Measurements from ENCODE around the gene HPS3. TPM values are rescaled to one million over a fixed set of nuclear protein-coding genes. Genes with fewer than 3 reads are reported as not detected.
A peak's percentile ranks its signal among the peaks of the same experiment; 100 is the strongest.

HPS3 gene
- polyA plus RNA-seq, 1 donor from 2014 or later = 44.8 TPM

DNA sequence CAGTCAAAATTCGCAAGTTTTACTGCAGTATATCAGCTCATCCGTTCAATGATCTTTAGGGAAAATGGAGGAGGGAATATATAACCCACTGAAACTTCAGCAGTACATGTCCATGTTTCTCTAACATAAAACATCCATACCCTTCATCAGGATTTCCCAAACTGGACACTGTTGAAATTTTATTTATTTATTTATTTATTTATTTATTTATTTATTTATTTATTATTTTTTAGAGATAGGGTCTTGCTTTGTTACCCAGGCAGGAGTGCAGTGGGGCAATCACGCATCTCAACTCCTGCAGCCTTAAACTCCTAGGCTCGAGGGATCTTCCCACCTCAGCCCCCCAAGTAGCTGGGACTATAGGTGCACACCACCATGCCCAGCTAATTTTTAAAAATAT lies 28.3 kb upstream of the HPS3 start:
- Mint-ChIP-seq H3K36me3 (peaks cover 5% of the 10 kb centered on the region), H3K9me3 (peaks cover 0 to 10% (median 0%) of the 10 kb centered on the region in 3 donors), H3K4me1 (peaks cover 0 to 2% (median 0%) of the 10 kb centered on the region in 3 donors), H3K27me3 (no peaks in the 10 kb centered on the region), H3K4me3 (no peak overlapping the region), H3K27ac (no peak overlapping the region)

DNA sequence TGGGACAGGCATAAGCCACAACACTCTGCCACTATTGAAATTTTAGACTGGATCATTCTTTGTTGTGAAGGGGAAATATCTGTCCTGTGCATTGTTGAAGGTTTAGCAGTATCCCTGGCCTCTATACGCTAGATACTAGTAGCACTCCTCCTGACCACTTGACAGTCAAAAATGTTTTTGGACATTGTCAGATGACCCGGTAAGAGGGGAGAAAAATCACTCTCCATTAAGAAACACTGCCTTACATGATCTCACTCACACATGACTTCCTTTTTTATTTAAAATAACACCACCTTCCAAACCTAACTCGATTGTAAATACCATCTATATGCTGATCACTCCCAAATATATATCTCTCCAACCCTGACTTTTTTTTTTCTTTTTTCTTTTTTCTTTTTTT lies 27.8 kb upstream of the HPS3 start:
- H3K4me1 Mint-ChIP-seq = no peaks in the 10 kb centered on the region
- H3K27me3 Mint-ChIP-seq = no peaks in the 10 kb centered on the region
- H3K9me3 Mint-ChIP-seq = peaks cover 0 to 15% (median 0%) of the 10 kb centered on the region in 3 donors
- no peak overlapping the region for H3K27ac Mint-ChIP-seq
- H3K36me3 Mint-ChIP-seq = peaks cover 5% of the 10 kb centered on the region
- H3K4me3 Mint-ChIP-seq = no peak overlapping the region

DNA sequence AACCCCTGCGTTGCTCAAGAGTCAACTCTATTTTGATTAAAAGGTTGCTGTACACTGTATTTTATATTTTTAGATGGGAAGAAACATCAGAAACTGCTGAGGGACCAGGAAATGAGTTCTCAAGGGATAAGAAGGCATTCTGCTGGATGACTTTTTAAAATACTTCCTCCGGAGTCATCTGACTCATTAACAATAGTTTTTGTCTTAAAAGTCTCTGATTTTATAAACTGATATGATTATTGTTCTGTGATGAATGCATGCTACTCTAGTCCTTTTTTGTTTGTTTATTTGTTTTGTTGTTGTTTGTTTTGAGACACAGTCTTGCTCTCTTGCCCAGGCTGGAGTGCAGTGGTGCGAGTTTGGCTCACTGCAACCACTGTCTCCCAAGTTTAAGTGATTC lies 25.0 kb upstream of the HPS3 start:
- H3K27me3 Mint-ChIP-seq = no peaks in the 10 kb centered on the region
- no peak overlapping the region for H3K4me3 Mint-ChIP-seq
- no peak overlapping the region for H3K27ac Mint-ChIP-seq
- no peaks in the 10 kb centered on the region for H3K4me1 Mint-ChIP-seq
- peaks cover 5% of the 10 kb centered on the region for H3K36me3 Mint-ChIP-seq
- peaks cover 0 to 16% (median 0%) of the 10 kb centered on the region in 3 donors for H3K9me3 Mint-ChIP-seq

DNA sequence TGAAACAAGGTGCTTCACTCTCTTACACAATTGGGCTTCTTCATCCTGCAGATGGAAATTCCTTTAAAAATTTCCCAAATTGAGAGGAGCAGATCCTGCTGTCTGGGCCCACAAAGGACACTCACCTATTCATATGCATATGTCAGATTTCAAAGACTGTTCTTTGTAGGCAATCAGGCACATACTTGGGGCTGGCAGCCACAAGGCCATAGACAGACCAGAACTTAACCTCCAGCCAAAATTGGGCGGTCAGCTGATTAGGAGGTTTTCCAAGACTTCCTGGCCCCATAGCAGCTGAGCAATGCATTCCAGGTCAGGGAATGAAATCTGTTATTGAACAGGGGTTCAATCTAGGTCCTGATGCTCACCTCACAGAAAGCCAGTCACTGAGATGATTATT lies 15.0 kb upstream of the HPS3 start:
- Mint-ChIP-seq H3K9me3 (peaks cover 2 to 7% (median 3%) of the 10 kb centered on the region in 3 donors), H3K36me3 (peaks cover 3% of the 10 kb centered on the region), H3K4me3 (no peak overlapping the region)

DNA sequence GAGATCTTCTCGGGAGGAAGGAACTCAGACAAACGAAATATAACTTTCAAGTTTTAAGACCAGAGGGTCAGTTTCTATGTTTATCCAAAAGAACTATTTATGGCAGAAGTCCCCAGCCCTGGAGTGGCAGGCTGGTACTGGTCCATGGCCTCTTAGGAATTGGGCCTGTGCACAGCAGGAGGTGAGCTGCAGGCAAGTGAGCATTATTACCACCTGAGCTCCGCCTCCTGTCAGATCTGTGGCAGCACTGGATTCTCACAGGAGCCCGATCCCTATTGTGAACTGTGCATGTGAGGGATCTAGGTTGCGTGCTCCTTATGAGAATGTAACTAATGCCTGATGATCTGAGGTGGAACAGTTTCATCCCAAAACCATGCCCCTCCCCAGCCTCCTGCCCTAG lies 14.3 kb upstream of the HPS3 start:
- Mint-ChIP-seq H3K4me3 (no peak overlapping the region), H3K9me3 (peaks cover 2 to 4% (median 2%) of the 10 kb centered on the region in 3 donors), H3K4me1 (no peaks in the 10 kb centered on the region), H3K27ac (no peak overlapping the region), H3K36me3 (peaks cover 3% of the 10 kb centered on the region), H3K27me3 (peaks cover 4% of the 10 kb centered on the region)

More for the DNA sequence above, 15.0 kb upstream of the HPS3 start:
- no peak overlapping the region for H3K27ac Mint-ChIP-seq
- peaks cover 4% of the 10 kb centered on the region for H3K27me3 Mint-ChIP-seq
- H3K4me1 Mint-ChIP-seq = no peaks in the 10 kb centered on the region

DNA sequence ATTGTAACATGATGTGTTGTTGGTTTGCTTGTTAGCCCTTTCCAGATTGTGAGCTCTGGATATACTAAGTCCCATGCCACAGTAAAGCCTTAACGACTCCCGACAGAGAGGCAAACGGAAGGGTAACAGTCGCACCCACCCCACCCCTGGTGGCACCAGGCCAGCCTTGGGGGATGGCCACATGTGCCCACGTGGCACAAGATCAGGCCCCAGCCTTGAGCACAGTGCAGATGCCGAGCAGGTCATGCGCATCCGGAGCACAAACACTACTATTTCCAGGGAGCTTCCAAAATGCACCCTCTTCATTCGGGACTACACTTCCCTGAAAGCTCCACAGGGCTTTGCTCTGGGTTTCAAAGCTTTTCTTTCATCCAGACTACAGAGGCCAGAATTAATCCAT lies 10.7 kb upstream of the HPS3 start:
- Mint-ChIP-seq H3K27ac (no peak overlapping the region), H3K36me3 (peaks cover 3% of the 10 kb centered on the region), H3K4me1 (peaks cover 5% of the 10 kb centered on the region in 3 donors), H3K4me3 (no peak overlapping the region), H3K9me3 (no peaks in the 10 kb centered on the region), H3K27me3 (no peaks in the 10 kb centered on the region)

DNA sequence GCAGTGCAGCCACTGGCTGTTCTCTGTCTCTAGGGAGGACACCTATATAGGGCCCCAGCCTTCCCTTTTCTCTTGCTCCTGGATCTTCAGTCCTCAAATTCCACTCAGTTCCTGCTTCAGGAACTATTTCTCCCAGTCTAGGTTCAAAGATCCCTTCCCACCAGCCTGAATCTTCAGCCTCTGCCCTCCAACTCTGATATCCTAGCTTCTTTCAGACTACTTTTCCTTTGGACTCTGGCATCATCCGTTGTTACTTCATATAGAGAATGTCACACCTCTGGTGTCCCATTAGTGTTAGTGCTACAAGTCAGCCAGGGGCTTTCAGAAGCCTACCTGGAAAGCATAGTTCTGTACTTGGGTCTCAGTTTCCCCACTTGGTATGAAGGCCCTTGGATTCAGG lies 10.0 kb upstream of the HPS3 start:
- Mint-ChIP-seq H3K27ac (no peak overlapping the region), H3K9me3 (no peaks in the 10 kb centered on the region), H3K4me3 (no peak overlapping the region), H3K4me1 (peaks cover 5% of the 10 kb centered on the region in 3 donors), H3K36me3 (peaks cover 2% of the 10 kb centered on the region), H3K27me3 (no peaks in the 10 kb centered on the region)

DNA sequence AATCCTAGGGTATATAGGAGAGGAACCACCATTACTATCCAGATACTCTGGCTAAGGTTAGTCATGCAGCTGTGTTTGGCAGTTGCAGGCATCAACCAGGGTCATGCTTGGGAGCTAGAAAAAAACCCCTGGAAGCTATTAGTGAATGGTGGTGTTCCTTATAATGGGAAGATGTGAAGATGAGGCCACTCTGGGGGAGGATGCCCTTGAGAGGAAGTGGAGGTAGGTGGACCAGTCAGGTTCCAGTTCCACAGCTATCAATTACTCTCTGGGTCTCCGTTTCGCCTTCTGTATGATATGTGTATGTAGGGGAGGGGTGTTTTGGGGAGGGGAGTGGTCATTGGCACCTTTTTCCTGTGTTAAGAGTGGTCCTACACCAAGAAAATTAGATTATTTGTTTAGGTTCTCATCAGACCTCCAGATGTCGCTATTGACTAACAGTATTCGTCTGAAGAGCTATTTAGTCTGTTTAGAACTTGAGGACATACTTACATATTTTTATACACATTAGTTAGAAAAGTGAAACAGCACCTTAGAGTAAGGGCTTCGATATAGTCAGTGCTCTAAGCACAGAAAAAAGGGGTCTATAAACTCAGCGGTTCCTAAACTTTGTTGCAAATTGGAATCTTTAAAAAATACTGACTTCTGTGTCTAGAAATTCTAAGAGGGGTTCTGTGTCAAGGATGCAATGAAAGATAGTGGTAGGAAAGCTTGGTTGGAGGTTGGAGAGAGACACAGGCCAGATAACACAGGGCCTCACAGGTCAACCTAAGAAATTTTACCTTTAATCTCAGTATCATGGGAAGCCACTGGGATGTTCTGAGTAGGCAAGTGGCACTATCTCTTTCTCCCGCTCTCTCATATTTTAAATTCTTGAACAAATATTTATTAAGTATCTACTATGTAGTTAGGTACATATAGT lies 9.1 kb upstream of the HPS3 start:
- no peaks in the 10 kb centered on the region for H3K27me3 Mint-ChIP-seq
- peaks cover 2% of the 10 kb centered on the region for H3K36me3 Mint-ChIP-seq
- peaks cover 5 to 6% (median 5%) of the 10 kb centered on the region in 3 donors for H3K4me1 Mint-ChIP-seq
- no peaks in the 10 kb centered on the region for H3K9me3 Mint-ChIP-seq
- H3K27ac Mint-ChIP-seq = peak overlapping the region in 1 of 3 donors; percentile 31
- H3K4me3 Mint-ChIP-seq = peak overlapping the region in 1 of 4 donors; percentile 27

DNA sequence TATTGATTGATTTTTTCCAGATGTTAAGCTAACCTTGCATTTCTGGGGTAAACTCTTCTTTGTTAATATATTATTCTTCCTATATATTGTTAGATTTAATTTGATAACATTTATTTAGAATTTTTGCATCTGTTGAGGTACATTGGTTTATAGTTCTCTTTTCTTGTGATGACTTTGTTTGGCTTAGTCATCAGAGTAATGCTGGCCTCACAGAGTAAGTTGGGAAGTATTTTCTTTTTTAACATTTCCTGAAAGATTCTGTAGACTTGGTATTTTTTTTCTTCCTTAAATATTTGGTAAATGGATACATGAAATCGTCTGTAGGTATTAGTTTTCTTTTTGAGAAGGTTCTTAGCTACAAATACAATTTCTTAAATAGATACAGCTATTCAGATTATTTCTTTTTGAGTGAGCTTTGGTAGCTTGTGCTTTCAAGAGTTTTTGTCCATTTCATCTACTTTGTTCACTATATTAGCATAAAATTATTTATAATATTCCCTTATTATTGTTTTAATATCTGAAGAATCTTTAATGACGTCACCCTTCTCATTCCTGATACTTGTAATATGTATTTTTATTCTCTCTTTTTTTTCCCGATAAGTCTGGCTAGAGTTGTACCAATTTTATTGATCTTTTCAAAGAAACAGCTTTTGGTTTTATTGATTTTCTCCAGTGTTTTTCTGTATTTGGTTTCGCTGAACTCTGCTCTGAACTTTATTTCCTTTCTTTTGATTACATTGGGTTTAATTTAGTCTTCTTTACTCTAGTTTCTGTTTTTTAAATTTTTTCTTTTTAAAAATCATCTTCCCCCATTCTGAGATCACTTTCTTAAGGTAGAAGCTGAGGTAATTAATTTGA lies 6.5 kb upstream of the HPS3 start:
- H3K27ac Mint-ChIP-seq = no peak overlapping the region
- no peaks in the 10 kb centered on the region for H3K27me3 Mint-ChIP-seq
- no peak overlapping the region for H3K4me3 Mint-ChIP-seq
- no peaks in the 10 kb centered on the region for H3K36me3 Mint-ChIP-seq
- peaks cover 5 to 6% (median 5%) of the 10 kb centered on the region in 3 donors for H3K4me1 Mint-ChIP-seq
- no peaks in the 10 kb centered on the region for H3K9me3 Mint-ChIP-seq

DNA sequence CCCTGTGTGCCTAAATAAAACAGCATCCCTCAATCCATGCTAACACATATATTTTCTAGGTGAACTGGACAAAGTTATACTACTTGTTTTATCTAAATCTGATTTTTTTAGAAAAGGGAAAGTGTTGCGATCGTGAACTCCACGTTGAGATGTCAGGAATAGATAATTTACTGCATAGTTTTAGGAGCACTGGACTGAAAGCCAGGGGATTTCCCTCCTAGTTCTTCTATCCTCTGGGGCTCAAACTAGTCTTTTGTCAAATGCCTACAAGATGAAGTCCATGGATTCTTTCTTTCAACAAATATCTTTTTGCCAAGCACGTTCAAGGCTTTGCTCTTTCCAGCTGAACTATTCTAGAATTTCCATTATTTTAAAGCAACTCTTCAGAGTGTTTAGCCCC lies 617 bp upstream of the HPS3 start:
- Mint-ChIP-seq H3K27ac (peak overlapping the region; percentile 92 to 99 (median 97)), H3K4me1 (peaks cover 27 to 42% (median 41%) of the 10 kb centered on the region in 3 donors), H3K27me3 (no peaks in the 10 kb centered on the region), H3K9me3 (no peaks in the 10 kb centered on the region), H3K36me3 (no peaks in the 10 kb centered on the region), H3K4me3 (peak overlapping the region; percentile 97 to 99 (median 97))

DNA sequence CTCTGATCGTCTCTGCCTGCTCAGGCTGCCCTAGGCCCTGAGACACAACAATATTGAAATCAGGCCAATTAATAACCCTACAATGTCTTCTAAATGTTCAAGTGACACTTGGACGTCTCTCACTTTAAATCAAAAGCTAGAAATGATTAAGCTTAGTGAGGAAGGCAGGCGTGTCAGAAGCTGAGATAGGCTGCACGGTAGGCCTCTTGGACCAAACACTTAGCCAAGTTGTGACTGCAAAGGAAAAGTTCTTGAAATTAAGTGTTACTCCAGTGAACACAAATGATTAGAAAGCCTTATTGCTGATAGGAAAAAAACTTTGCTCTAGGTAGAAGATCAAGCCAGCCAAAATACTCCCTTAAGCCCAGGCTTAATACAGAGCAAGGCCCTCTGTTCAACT lies 2.2 kb downstream of the HPS3 start:
- Mint-ChIP-seq H3K9me3 (no peaks in the 10 kb centered on the region), H3K36me3 (no peaks in the 10 kb centered on the region), H3K27ac (peak overlapping the region; percentile 21 to 92 (median 21)), H3K4me3 (peak overlapping the region; percentile 97 to 99 (median 97)), H3K27me3 (no peaks in the 10 kb centered on the region), H3K4me1 (peaks cover 34 to 55% (median 49%) of the 10 kb centered on the region in 3 donors)

DNA sequence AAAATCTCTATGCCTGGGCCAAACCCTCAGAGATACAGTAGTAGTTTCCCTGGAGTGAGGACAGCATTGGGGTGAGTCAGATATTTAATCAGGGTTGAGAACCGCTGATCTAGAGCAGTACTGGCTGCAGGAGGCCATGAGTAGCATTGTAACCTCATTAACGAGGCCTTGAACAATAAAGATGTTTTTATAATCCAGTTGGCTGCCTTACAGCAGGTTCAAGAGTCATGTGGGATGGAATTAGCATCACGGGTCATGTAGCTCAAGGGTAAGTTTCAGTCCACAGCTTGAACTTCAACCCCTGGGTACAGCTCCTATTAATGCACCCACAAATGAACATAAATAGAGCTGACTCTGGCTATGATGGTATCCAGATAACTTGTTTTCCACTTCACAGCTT lies 5.1 kb downstream of the HPS3 start:
- Mint-ChIP-seq H3K4me1 (peaks cover 38 to 59% (median 51%) of the 10 kb centered on the region in 3 donors), H3K27me3 (no peaks in the 10 kb centered on the region), H3K9me3 (no peaks in the 10 kb centered on the region), H3K36me3 (no peaks in the 10 kb centered on the region), H3K27ac (peak overlapping the region in 1 of 3 donors; percentile 36), H3K4me3 (peak overlapping the region in 1 of 4 donors; percentile 47)

DNA sequence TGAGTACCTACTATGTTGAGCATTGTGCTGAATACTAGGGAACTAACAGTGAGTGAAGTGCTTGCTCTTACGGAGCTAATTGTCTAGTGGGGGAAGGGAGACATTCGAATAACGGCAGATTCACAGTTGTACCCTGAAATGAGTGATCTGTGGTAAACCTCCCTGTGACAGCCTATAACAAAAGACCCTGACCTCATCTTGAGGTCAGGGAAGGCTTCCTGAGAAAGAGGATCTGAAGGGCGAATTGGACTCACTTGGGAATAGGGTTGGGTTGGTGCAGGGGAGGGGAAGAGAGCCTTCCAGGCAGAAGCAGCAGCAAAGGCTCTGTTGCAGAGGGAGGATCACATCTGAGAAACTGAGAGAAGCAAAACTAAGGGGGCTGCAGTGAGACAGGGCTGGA lies 13.2 kb downstream of the HPS3 start:
- Mint-ChIP-seq H3K4me1 (peaks cover 17 to 43% (median 35%) of the 10 kb centered on the region in 3 donors), H3K36me3 (peaks cover 6% of the 10 kb centered on the region), H3K27me3 (no peaks in the 10 kb centered on the region), H3K27ac (peak overlapping the region in 2 of 3 donors; percentile 47 to 60), H3K9me3 (no peaks in the 10 kb centered on the region), H3K4me3 (no peak overlapping the region)

DNA sequence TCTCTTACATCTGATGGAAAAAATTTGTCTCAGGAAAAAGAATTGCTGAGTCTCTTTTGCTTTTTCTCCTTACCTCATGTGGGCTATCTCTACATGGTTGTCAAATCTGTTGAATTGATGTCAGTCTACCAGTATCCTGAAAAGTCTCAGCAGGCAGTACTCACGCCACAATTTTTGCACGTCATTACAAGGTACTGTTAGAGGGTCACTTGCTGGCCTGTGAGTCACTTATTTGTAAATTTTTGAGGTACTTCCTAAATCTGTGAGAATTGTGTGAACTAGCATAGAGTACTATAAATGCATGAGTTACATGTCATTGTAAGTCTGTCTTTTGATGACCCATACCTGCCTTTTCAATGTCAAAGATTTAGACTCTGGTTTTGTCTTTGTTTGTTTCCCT lies 15.9 kb downstream of the HPS3 start:
- peaks cover 19 to 38% (median 21%) of the 10 kb centered on the region in 3 donors for H3K4me1 Mint-ChIP-seq
- H3K9me3 Mint-ChIP-seq = no peaks in the 10 kb centered on the region
- H3K36me3 Mint-ChIP-seq = peaks cover 6% of the 10 kb centered on the region
- H3K4me3 Mint-ChIP-seq = peak overlapping the region in 3 of 4 donors; percentile 40 to 76 (median 43)
- no peak overlapping the region for H3K27ac Mint-ChIP-seq
- no peaks in the 10 kb centered on the region for H3K27me3 Mint-ChIP-seq

DNA sequence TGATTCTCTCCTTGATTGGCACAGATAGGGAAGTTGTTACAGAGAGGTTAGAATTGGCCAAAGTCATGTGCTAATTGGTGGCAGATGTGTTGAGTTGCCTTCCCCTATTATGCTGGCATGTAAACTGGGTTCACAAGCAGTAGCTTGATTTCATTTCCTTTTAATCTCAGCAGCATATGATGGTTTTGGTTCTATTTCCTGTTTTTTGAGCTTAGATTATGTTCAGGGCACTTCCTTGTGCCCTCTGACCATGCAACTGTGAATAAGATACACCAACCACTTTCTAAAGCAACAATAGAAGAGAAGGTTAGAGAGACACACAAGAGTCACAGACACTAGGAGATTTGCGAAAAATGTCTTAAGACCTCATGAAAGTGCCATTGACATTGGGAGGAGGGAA lies 16.5 kb downstream of the HPS3 start:
- Mint-ChIP-seq H3K27ac (no peak overlapping the region), H3K4me1 (peaks cover 14 to 33% (median 19%) of the 10 kb centered on the region in 3 donors), H3K4me3 (no peak overlapping the region), H3K9me3 (no peaks in the 10 kb centered on the region), H3K36me3 (peaks cover 6% of the 10 kb centered on the region), H3K27me3 (no peaks in the 10 kb centered on the region)
